OCI-LY3 (cell line): ENCODE results near the gene SLC34A1.

Experiments
- H2AFZ ChIP-seq: fragments of 200-600, 300-600 bp; shearing (Covaris generic); 2 replicates; pipeline ENCODE4 v1.6.0; 2014; ENCODE audit warnings: antibody characterized with exemption, low read depth, low read length
- H3K27ac ChIP-seq: fragments of 200-600, 300-600 bp; sonication (generic); 2 replicates; pipeline ENCODE4 v1.5.1; 2014; ENCODE audit warnings: mild to moderate bottlenecking, low read length, moderate library complexity, mixed read lengths
- H3K27me3 ChIP-seq: fragments of 200-600, 300-600 bp; sonication (generic); 2 replicates; pipeline ENCODE4 v1.6.1; 2014; ENCODE audit warnings: low read depth, low read length, mixed read lengths
- H3K36me3 ChIP-seq: fragments of 200-600, 300-600 bp; sonication (generic); replicated peaks from 2 replicates; pipeline ENCODE3; 2014; ENCODE audit warnings: low read depth, low read length, mixed read lengths
- H3K4me1 ChIP-seq: fragments of 300-600, 200-600 bp; sonication (generic); 2 replicates; pipeline ENCODE4 v1.6.1; 2014; ENCODE audit warnings: low read length, mixed read lengths
- H3K4me2 ChIP-seq: fragments of 200-600, 300-600 bp; sonication (generic); 2 replicates; pipeline ENCODE4 v1.6.1; 2014; ENCODE audit warnings: low read length, mixed read lengths
- H3K4me3 ChIP-seq: fragments of 300-600, 200-600 bp; sonication (generic); 2 replicates; pipeline ENCODE4 v1.5.1; 2014; ENCODE audit warnings: antibody characterized with exemption, mild to moderate bottlenecking, low read length, moderate library complexity
- H3K79me2 ChIP-seq: fragments of 300-600, 200-600 bp; shearing (Covaris generic); 2 replicates; pipeline ENCODE4 v1.6.1; 2014; ENCODE audit warnings: mild to moderate bottlenecking, low read length, mixed read lengths
- H3K9ac ChIP-seq: fragments of 300-600, 200-600 bp; shearing (Covaris generic); 2 replicates; pipeline ENCODE4 v1.6.0; 2014; ENCODE audit warnings: mild to moderate bottlenecking, low read length, moderate library complexity
- H3K9me3 ChIP-seq: fragments of 200-600, 300-600 bp; shearing (Covaris generic); 2 replicates; pipeline ENCODE4 v1.6.1; 2014; ENCODE audit warnings: low read length, mixed read lengths; ENCODE audit not compliant: insufficient read depth
- H4K20me1 ChIP-seq: fragments of 200-600, 300-600 bp; sonication (generic); 2 replicates; pipeline ENCODE4 v1.6.1; 2016; ENCODE audit warnings: low read length, mixed read lengths; ENCODE audit not compliant: insufficient read depth
- EZH2phosphoT487 ChIP-seq: fragments of 200-600 bp; shearing (Covaris generic); IDR thresholded peaks from 2 replicates; pipeline ENCODE4 v1.6.1; 2018; ENCODE audit warnings: antibody characterized with exemption, mixed run types, low read depth
- TF ChIP-seq, protein P1 (sequence below): fragments of 200-600, 300-600 bp; sonication (generic); IDR thresholded peaks from 2 replicates; pipeline ENCODE4 v1.5.1; 2014; ENCODE audit warnings: antibody characterized with exemption, low read length, low read depth

The SLC34A1 gene

DNA sequence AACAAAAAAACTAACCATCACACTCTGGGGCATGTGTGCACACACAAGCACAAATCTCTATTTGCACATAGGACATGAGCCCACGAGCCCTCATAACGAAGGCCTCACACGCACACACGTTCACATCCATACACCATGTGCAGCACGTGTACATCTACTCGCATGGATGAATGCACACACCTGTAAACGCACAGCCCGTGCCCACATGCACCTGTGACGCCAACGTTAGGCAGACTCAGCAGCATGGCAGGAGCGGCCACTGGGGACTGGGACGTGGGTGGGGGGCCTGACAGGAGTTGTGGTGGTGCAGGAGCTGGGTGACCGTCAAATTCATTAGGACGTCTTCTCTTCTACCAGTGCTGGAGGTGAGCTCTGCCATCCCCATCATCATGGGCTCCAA lies 3.2 kb downstream of the SLC34A1 start:
- no peak overlapping the region for H3K4me3 ChIP-seq
- H3K79me2 ChIP-seq: no peaks in the 10 kb centered on the region
- no peak overlapping the region for H3K4me2 ChIP-seq
- H2AFZ ChIP-seq: no peak overlapping the region
- H4K20me1 ChIP-seq: no peaks in the 10 kb centered on the region
- TF ChIP-seq EZH2phosphoT487: no peak
- TF ChIP-seq, protein P1, sequence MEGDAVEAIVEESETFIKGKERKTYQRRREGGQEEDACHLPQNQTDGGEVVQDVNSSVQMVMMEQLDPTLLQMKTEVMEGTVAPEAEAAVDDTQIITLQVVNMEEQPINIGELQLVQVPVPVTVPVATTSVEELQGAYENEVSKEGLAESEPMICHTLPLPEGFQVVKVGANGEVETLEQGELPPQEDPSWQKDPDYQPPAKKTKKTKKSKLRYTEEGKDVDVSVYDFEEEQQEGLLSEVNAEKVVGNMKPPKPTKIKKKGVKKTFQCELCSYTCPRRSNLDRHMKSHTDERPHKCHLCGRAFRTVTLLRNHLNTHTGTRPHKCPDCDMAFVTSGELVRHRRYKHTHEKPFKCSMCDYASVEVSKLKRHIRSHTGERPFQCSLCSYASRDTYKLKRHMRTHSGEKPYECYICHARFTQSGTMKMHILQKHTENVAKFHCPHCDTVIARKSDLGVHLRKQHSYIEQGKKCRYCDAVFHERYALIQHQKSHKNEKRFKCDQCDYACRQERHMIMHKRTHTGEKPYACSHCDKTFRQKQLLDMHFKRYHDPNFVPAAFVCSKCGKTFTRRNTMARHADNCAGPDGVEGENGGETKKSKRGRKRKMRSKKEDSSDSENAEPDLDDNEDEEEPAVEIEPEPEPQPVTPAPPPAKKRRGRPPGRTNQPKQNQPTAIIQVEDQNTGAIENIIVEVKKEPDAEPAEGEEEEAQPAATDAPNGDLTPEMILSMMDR: no peak
- peaks cover 56% of the 10 kb centered on the region for H3K27me3 ChIP-seq
- no peaks in the 10 kb centered on the region for H3K9me3 ChIP-seq
- peaks cover 23% of the 10 kb centered on the region for H3K4me1 ChIP-seq
- H3K27ac ChIP-seq: no peak overlapping the region
- no peaks in the 10 kb centered on the region for H3K36me3 ChIP-seq
- H3K9ac ChIP-seq: no peak overlapping the region

DNA sequence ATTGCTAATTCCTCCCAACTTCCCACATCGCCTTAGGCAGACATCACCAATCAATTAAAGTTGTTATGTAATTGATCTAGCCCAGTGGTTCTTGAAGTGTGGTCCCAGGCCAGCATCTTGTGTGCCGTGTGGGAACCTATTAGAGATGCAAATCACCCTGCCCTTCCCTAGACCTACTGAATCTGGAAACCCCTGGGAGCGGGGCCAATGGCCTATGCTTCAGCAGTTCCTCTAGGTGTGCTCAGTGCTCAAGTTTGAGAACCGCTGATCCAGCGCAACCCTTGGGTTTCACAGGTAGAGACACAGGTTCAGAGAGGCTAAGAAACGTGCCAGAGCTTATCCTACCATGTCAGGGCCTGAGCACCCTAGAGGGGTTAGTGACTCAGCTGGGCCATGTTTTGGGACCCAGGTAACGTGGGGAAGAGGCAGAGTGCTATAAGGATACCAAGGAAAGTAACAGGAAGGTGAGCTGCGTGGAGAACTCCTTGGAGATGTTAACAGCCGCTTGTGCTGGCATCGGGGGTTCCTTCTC lies 4.4 kb downstream of the SLC34A1 start:
- Histone ChIP-seq H3K36me3 (no peaks in the 10 kb centered on the region), H3K27ac (no peak overlapping the region), H3K27me3 (peaks cover 50% of the 10 kb centered on the region), H3K4me2 (peak overlapping the region; percentile 58), H2AFZ (no peak overlapping the region), H3K4me1 (peaks cover 23% of the 10 kb centered on the region), H3K9ac (no peak overlapping the region), H3K9me3 (no peaks in the 10 kb centered on the region), H4K20me1 (no peaks in the 10 kb centered on the region), H3K4me3 (no peak overlapping the region), H3K79me2 (no peaks in the 10 kb centered on the region)
- TF ChIP-seq EZH2phosphoT487: no peak
- TF ChIP-seq, protein P1: no peak

DNA sequence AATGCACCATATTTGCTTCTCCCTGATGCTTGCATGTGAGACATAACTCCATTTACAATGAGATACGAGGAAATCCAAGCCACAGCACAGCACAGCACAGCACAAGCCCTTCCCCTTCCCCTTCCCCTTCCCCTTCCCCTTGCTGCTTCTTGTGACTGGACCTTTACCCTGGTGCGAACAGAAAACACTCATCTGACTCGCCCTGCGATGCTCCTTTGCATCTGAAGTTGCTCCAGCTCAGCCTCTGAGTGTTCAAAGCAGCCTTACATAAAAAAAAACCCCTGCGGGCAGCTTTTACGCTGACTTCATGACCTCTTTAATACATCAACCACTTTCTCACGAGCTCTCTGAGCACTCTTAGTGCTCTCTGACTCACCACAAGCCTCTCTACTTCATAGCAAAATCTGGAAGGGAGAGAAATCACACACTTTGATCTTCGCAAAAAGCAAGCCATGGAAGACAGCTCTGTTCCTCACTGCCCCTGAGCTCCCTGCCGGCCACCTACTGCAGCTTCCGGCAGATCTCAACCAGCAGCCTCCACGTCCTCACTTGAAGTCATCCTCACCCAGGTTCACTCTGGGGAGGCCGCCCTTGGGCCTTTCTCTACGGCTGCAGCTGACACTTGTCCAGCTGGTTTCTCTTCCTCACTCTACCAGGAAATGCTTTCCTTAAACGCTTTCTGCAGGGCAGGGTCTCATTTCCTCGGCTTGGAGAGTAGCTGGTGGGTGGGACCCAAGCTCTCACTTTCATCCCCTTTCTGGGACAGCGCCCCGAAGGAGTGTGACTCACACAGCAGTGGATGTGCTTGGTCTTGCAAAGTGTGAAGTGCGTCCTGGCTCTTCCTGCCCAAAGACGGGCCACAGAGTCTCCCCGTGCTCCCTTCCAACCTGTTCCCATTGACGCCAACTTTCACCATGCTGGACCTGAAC lies 5.3 kb downstream of the SLC34A1 start:
- TF ChIP-seq, protein P1: no peak
- no peak for TF ChIP-seq EZH2phosphoT487
- Histone ChIP-seq H3K4me1 (peaks cover 23% of the 10 kb centered on the region), H3K4me3 (peak overlapping the region; percentile 23), H3K36me3 (no peaks in the 10 kb centered on the region), H4K20me1 (no peaks in the 10 kb centered on the region), H3K4me2 (peak overlapping the region; percentile 58), H3K27ac (no peak overlapping the region), H2AFZ (peak overlapping the region; percentile 24; the same call in 1 of the 2 replicates), H3K79me2 (no peaks in the 10 kb centered on the region), H3K9me3 (no peaks in the 10 kb centered on the region), H3K27me3 (peaks cover 44% of the 10 kb centered on the region), H3K9ac (no peak overlapping the region; the same call in 1 of the 2 replicates)
